T follicular helper cell (primary cell): Measurements from ENCODE around the gene EPOP.

ENCODE experiments used
- DNase-seq: peaks from one replicate; pipeline ENCODE4 v3.0.0-alpha.2; 2020; ENCODE audit warnings: low read depth
- total RNA-seq, 2 experiments: gene quantifications; one replicate each; lab custom pipeline; 2026; lab: John Stamatoyannopoulos, UW

The EPOP gene
- total RNA-seq, result 2.5 to 98.2 reads per million in 2 experiments

DNA sequence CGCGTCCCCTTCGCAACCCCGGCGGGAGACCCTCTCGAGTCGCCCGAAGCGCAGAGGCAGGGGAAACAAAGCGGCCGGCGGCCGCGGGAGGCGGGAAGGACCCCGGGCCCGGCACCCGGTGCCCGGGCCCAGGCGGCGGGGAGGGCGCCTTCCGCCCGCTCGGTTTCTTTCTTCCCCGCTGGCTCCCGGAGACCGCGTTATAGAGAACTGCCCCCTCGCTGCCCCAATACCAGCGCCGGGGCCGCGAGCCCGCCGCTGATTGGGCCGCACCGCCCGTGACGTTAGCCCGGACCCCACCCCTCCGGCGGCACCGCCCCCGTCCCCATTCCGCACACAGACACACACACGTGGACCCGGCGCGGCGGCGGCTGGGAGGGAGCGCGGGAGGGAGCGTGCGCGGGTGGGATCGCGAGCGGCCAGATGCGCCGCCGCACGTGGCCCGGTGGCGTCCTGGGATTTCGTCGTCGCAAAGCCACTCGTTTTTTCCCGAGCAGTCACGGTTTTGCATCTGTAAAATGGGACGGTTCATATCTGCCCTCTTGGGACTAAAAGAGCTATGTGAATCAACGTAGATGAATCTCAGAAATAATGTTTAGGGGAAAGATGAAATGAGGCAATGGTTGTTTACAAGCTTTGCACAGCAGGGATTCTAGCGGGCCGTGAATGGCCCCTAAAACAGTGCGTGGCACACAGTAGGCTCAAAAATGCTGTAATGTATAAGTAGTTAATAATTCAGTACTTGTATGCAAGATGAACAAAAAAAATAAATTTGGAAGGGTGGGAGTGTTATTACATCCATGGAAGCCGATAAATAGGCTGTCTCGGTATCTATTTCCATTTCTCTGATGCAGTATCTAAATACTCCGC, at the start of gene EPOP:
Gene EPOP (minus strand): TSS at position 209 of the 867 bp plus-strand sequence. CDS start 462 bp downstream, outside the sequence.
- DNase-seq, result peak; percentile 68

DNA sequence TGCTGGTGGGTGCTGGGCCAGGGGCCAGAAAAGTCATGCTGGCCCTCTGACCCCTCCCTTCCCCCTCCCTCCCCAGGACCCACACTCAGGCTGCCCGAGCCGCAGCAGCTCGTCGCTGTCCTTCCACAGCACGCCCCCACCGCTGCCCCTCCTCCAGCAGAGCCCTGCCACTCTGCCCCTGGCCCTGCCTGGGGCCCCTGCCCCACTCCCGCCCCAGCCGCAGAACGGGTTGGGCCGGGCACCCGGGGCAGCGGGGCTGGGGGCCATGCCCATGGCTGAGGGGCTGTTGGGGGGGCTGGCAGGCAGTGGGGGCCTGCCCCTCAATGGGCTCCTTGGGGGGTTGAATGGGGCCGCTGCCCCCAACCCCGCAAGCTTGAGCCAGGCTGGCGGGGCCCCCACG, 47.0 kb upstream of the EPOP start:
- DNase-seq, result no peak

DNA sequence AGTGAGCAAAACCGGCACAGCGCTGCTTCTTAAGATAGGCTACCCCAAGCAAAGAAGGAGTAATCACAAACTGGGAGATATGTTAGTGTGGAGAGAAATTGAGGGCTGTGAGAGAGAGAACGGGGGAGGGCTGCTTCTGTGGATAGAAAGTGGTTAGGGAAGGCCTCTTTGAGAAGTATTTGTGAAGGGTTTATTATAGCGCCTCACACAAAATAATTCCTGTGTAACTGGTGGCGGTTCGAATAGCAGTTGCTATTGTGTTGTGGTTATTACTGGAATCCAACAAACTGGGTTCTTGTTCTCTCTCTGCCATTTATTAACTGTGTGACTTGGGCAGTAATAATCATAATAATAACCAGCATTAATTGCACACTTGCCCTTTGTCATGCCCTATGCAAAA, 46.2 kb upstream of the EPOP start:
- no peak for DNase-seq

- DNase-seq, result no peak
These were observed 45.3 kb upstream of the EPOP start for GRCh38 chr17:38719943-38720641.

DNA sequence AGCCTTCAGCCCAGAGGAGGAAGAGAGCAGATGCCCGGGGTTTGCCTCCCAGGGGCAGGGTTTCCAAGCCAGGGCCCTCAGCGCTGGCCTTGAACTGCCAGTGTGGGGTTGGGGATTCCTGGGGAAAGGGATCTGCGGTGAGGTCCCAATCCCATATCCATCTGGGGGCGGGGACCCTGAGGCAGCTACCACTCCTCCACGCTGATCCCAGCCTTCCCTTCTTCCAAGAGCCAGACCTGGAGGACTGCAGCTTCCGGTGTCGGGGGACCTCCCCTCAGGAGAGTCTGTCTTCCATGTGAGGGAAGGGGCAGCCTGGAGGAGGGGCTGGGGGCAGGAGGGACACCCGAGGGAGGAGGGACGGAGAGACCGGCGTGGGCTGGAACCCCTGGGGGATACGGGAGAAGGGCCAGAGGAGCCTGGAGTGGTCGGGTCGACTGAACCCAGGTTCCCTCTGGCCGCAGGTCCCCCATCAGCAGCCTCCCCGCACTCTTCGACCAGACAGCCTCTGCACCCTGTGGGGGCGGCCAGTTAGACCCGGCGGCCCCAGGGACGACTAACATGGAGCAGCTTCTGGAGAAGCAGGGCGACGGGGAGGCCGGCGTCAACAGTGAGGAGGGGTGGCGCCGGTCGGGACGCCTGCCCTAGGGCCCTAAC, 44.7 kb upstream of the EPOP start:
- DNase-seq, result no peak

DNA sequence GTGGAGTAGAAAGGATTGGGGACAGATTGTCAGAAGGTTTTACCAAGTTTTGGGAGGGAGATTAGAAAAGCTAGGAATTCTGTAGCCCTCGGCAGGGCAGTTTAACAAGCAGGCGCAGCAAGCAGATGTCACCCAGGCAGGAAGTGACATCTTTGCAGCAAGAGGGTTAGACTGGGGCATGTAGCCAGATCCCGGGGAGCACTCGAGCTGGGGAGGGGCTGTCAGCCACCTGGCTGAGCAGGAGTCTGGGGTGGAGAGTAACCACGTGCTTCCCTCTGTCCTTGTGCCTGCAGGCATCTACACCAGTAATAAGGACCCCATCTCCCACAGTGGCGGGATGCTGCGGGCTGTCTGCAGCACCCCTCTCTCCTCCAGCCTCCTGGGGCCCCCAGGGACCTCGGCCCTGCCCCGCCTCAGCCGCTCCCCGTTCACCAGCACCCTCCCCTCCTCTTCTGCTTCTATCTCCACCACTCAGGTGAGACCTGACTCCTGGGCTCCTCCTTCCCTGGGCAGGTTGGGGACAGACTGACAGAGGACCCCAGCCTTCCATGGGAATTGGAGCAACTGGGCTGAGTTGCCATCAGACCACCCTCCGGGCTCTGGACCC, 42.5 kb upstream of the EPOP start:
- DNase-seq, result no peak

DNA sequence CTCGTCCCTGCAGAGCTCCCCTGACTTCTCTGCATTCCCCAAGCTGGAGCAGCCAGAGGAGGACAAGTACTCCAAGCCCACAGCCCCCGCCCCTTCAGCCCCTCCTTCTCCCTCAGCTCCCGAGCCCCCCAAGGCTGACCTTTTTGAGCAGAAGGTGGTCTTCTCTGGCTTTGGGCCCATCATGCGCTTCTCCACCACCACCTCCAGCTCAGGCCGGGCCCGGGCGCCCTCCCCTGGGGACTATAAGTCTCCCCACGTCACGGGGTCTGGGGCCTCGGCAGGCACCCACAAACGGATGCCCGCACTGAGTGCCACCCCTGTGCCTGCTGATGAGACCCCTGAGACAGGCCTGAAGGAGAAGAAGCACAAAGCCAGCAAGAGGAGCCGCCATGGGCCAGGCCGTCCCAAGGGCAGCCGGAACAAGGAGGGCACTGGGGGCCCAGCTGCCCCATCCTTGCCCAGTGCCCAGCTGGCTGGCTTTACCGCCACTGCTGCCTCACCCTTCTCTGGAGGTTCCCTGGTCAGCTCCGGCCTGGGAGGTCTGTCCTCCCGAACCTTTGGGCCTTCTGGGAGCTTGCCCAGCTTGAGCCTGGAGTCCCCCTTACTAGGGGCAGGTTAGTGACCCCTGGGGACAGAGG, 41.7 kb upstream of the EPOP start:
- no peak for DNase-seq

- DNase-seq, result no peak
These were observed 40.6 kb upstream of the EPOP start for GRCh38 chr17:38715216-38715943.

GRCh38 chr17:38713456-38714075, 38.8 kb upstream of the EPOP start:
- DNase-seq, result no peak

DNA sequence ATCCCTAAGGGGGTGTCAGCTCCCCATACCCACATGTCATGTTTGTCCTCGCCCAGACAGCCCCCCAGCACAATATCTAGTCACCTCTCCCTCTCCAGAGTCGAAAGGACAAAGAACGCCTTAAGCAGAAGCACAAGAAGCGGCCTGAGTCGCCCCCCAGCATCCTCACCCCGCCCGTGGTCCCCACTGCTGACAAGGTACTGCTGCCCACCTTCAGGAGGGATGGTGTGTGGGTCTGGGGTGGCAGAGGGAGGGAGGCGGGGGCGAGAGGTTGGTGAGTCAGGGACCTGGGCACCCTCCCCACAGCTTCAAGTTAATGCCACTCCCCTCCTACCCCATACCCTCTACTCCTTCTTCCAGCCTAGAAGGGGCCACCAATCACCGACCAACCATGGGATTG, 37.8 kb upstream of the EPOP start:
- no peak for DNase-seq

DNA sequence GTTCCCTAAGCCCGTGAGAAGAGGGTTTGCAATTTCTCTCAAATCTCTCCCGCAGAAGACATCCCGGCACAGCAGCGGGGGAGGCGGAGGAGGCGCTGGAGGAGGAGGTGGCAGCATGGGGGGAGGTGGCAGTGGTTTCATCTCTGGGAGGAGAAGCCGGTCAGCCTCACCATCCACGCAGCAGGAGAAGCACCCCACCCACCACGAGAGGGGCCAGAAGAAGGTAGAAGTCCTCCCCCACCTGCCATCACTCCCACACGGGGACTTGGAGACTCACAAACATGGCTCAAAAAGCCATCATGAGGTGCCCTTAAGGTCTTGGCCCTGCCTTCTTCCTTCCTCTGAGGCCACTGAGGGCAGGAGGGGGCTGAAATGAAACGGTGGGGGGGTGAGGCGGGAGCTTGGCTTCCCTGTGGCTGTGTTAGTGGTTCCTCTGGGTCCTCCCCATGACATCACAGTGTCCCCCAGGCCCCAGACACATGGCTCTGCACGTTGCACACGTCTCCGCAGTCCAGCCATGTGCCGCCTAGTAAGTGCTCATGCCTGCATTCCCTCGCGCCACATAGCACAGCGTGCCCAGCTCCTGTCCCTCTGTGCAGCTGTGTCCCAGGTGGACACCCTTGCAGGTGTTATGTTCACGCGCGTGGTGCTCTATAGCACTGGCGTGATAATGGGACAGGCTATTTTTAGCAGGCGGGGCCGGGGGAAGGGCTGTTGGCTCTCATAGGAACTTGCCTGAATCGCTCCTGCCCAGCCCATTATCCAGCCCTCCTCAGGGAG, 37.2 kb upstream of the EPOP start:
- no peak for DNase-seq

GRCh38 chr17:38710985-38711384, 36.2 kb upstream of the EPOP start:
- no peak for DNase-seq

DNA sequence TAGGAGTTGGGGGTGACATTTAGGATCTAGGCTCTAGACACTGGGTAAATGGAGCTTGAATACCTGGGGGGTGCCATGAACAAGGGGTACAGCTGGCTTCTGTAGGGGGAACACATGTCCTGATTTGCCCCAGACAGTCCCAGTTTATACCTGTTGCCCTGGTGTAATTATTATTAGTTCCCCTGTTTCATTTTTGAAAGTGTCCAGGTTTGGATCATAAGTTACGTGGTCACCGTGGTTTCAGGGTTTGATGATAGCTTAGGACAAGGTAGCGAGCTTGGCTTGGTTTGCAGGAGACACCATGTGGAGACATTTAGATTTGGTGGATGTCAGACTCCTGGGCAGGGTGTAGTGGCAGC, 35.8 kb upstream of the EPOP start:
- no peak for DNase-seq

GRCh38 chr17:38709864-38710603, 35.3 kb upstream of the EPOP start:
- DNase-seq, result no peak

GRCh38 chr17:38709104-38709820, 34.5 kb upstream of the EPOP start:
- no peak for DNase-seq

- no peak for DNase-seq
These were observed 33.1 kb upstream of the EPOP start for GRCh38 chr17:38707678-38708351.

GRCh38 chr17:38706505-38707216, 31.9 kb upstream of the EPOP start:
- DNase-seq, result peak; percentile 15
